Measurements from ENCODE around the gene IL17RD. TPM values are rescaled to one million over a fixed set of nuclear protein-coding genes. Genes with fewer than 3 reads are reported as not detected.

IL17RD gene
- total RNA-seq, 1 donor from 2014 or later = 1.1 TPM

- peak overlapping the region; percentile 72 for H3K4me3 ChIP-seq
- H3K36me3 ChIP-seq = no peaks in the 10 kb centered on the region
- H3K9me3 ChIP-seq = no peaks in the 10 kb centered on the region
- no peaks in the 10 kb centered on the region for H3K27me3 ChIP-seq
- DNase-seq (peak; percentile 77), ATAC-seq (peak; percentile 75)
- no peak for TF ChIP-seq CTCF (IDR thresholded peaks at IDR 0.05)
- no peak overlapping the region for H3K27ac ChIP-seq
- peaks cover 8% of the 10 kb centered on the region for H3K4me1 ChIP-seq
- intact Hi-C loops (cut with DNase I) = no loop called here
Measured at GRCh38 chr3:57078635-57079473, 86.3 kb downstream of the IL17RD start.

- no peak for TF ChIP-seq CTCF (IDR thresholded peaks at IDR 0.05)
- Histone ChIP-seq H3K9me3 (no peaks in the 10 kb centered on the region), H3K36me3 (no peaks in the 10 kb centered on the region), H3K27ac (no peak overlapping the region), H3K27me3 (no peaks in the 10 kb centered on the region), H3K4me3 (peak overlapping the region; percentile 72), H3K4me1 (peaks cover 8% of the 10 kb centered on the region)
- intact Hi-C loops (cut with DNase I) = no loop called here
- DNase-seq (peak; percentile 71), ATAC-seq (peak; percentile 75)
Measured at GRCh38 chr3:57078344-57078634, 86.9 kb downstream of the IL17RD start.

DNA sequence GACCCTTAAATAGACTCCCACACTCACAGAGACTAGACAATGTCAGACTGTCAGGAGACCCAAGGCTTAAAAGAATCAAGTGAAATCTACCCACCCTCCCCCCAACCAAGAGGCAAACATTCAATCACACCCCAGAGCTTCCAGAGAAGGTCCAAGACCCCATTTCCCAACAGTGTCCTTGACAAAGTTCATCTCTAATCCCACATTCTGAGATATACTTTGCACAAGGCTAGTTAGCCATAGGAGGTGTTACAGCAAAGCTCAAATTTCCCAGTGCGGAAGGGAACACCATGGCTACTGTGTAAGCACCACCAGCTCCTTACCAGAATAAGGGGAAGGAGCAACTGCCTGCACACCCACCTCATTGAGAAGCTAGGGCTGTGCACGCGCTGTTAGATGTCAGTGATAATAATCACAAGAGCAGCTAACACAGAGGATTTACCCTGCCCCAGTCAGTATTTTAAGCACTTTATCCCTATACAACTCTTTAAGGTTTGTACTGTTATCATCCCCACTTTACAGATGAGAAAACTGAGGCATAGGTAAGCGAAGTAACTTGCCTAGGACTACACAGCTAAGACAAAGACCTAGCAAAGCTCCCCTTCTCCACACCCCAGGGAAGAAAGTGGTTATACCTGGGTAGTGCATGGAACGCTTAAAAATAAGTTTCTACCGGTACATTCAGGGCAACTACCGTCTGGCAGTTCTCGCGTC, 87.4 kb downstream of the IL17RD start:
- DNase-seq (no peak), ATAC-seq (peak; percentile 9)
- Histone ChIP-seq H3K4me1 (peaks cover 8% of the 10 kb centered on the region), H3K27me3 (no peaks in the 10 kb centered on the region), H3K4me3 (peak overlapping the region; percentile 72), H3K9me3 (no peaks in the 10 kb centered on the region), H3K27ac (no peak overlapping the region), H3K36me3 (no peaks in the 10 kb centered on the region)
- no peak for TF ChIP-seq CTCF (IDR thresholded peaks at IDR 0.05)
- intact Hi-C loops (cut with DNase I) = no loop called here

DNA sequence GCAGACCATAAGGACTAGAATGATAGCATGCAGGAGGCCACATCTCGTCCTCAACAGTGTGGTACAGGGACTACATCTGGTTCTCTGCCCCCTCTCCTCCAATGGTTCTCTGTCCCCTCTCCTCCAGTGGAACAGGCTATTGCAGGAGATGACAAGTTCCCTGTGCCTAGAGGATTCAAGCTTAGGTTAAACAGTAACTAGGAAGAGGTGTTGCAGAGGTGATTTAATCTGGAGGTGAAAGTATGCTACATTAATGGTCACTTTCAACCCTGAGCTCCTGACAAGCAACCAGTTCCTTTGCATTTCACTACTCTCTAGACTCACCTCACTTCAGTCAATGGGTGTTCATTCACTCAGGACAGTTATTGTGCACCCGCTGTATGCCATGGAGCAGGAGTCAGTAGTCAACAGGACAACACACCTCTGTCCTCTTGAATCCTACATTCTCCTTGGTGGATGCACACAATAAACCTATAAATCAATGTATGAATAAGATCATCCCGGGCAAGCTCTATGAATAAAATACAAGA, 88.7 kb downstream of the IL17RD start:
- intact Hi-C loops (cut with DNase I) = no loop called here
- no peak for ATAC-seq
- DNase-seq = no peak
- Histone ChIP-seq H3K27me3 (no peaks in the 10 kb centered on the region), H3K36me3 (no peaks in the 10 kb centered on the region), H3K27ac (no peak overlapping the region), H3K9me3 (no peaks in the 10 kb centered on the region), H3K4me1 (peaks cover 8% of the 10 kb centered on the region), H3K4me3 (no peak overlapping the region)
- no peak for TF ChIP-seq CTCF (IDR thresholded peaks at IDR 0.05)

DNA sequence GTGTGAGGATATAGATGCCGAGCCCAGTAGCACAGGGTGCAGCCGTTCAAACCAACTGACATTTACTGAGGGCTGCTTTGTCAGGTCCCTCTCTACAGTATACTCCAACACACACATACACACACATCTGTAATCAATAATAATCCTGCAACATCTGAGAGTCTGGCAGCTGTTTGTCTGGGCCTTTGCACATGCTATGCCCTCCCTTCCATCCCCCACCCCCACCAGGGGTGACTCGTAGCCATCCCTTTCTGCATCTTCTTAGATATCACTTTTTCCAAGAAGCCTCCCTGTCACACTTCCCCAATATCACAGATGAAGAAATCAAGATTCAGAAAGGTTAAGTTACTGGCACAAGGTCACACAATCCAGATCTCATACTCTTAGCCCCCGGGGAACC, 91.0 kb downstream of the IL17RD start:
- DNase-seq (no peak), ATAC-seq (no peak)
- H3K9me3 ChIP-seq = no peaks in the 10 kb centered on the region
- H3K27ac ChIP-seq = no peak overlapping the region
- no peak overlapping the region for H3K4me3 ChIP-seq
- intact Hi-C loops (cut with DNase I) = no loop called here
- TF ChIP-seq CTCF (IDR thresholded peaks at IDR 0.05) = no peak
- H3K4me1 ChIP-seq = peaks cover 8% of the 10 kb centered on the region
- no peaks in the 10 kb centered on the region for H3K27me3 ChIP-seq
- H3K36me3 ChIP-seq = no peaks in the 10 kb centered on the region

Data from upper lobe of right lung (tissue), 1 donor.